Upper lobe of right lung (tissue), 1 donor: ENCODE measurements around the gene ARSI. TPM values are rescaled to one million over a fixed set of nuclear protein-coding genes. Genes with fewer than 3 reads are reported as not detected.

ENCODE experiments used
- ATAC-seq: fragments of 200-7000 bp; cut with Tn5 transposase; one replicate; pipeline ENCODE4 v1.9.1; 2020; ENCODE audit warnings: mild to moderate bottlenecking, moderate library complexity
- DNase-seq: peaks from one replicate; pipeline ENCODE4 v3.0.0-alpha.2; 2020
- H3K27ac ChIP-seq: fragments of 200-600 bp; one replicate; pipeline ENCODE4 v1.8.0; 2022
- H3K27me3 ChIP-seq: fragments of 200-600 bp; one replicate; pipeline ENCODE4 v1.8.0; 2022; ENCODE audit warnings: mild to moderate bottlenecking
- H3K36me3 ChIP-seq: fragments of 200-600 bp; one replicate; pipeline ENCODE4 v1.8.0; 2022
- H3K4me1 ChIP-seq: fragments of 200-600 bp; one replicate; pipeline ENCODE4 v1.8.0; 2022
- H3K4me3 ChIP-seq: fragments of 200-600 bp; one replicate; pipeline ENCODE4 v1.8.0; 2022; ENCODE audit warnings: mild to moderate bottlenecking
- H3K9me3 ChIP-seq: fragments of 200-600 bp; one replicate; pipeline ENCODE4 v1.8.0; 2022
- intact Hi-C: fragments of 100-400 bp; cut with DNase I; formaldehyde crosslinking; loops from one replicate; pipeline ENCODE4 v1.11.0; 2022
- total RNA-seq: library from RNA; stranded (reverse); fragmentation: NEBNext Ultra II Directional; extraction: Animal tissue kit (Norgen Biotek cat#: 25700); gene quantifications from one replicate; pipeline ENCODE4 v1.2.1, GENCODE V29; 2021
- TF ChIP-seq, protein P1 (sequence below): fragments of 200-600 bp; IDR thresholded peaks from one replicate; pipeline ENCODE4 v1.8.0; 2022; ENCODE audit warnings: antibody characterized with exemption
- donor health status: DM: no; HTN: yes; CAD: no; lungs with severe emphysema.

Gene ARSI
- total RNA-seq, 1 donor from 2014 or later = 4.0 TPM

GRCh38 chr5:150305557-150305956 lies 2.9 kb upstream of the ARSI start:
- H3K36me3 ChIP-seq = no peaks in the 10 kb centered on the region
- peaks cover 26% of the 10 kb centered on the region for H3K27me3 ChIP-seq
- TF ChIP-seq, protein P1, sequence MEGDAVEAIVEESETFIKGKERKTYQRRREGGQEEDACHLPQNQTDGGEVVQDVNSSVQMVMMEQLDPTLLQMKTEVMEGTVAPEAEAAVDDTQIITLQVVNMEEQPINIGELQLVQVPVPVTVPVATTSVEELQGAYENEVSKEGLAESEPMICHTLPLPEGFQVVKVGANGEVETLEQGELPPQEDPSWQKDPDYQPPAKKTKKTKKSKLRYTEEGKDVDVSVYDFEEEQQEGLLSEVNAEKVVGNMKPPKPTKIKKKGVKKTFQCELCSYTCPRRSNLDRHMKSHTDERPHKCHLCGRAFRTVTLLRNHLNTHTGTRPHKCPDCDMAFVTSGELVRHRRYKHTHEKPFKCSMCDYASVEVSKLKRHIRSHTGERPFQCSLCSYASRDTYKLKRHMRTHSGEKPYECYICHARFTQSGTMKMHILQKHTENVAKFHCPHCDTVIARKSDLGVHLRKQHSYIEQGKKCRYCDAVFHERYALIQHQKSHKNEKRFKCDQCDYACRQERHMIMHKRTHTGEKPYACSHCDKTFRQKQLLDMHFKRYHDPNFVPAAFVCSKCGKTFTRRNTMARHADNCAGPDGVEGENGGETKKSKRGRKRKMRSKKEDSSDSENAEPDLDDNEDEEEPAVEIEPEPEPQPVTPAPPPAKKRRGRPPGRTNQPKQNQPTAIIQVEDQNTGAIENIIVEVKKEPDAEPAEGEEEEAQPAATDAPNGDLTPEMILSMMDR = no peak
- H3K9me3 ChIP-seq = no peaks in the 10 kb centered on the region
- no peak for ATAC-seq
- H3K4me3 ChIP-seq = no peak overlapping the region
- intact Hi-C loops = no loop called here
- peaks cover 15% of the 10 kb centered on the region for H3K4me1 ChIP-seq
- DNase-seq = no peak
- peak overlapping the region; percentile 14 for H3K27ac ChIP-seq

DNA sequence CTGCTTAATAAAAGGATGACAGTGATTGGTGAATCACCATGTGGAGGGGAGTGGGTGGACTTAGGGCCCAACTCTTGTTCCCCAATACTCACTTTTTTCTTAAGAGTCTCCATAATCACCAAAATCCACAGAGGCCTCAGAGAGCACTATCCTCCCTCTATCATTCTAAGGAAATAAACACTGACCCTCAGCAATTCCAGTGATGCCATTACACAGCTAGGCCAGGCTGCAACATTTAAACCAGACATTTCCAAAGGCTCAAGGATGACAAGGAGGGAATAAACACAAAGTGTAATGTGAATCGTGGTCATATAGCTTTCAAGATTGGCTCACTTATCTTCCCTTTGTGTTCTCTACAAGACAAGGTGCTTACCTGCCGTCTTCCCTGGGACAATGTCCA lies 2.4 kb upstream of the ARSI start:
- Histone ChIP-seq H3K27ac (peak overlapping the region; percentile 78), H3K4me3 (no peak overlapping the region), H3K36me3 (no peaks in the 10 kb centered on the region), H3K9me3 (no peaks in the 10 kb centered on the region), H3K27me3 (peaks cover 26% of the 10 kb centered on the region), H3K4me1 (peaks cover 15% of the 10 kb centered on the region)
- ATAC-seq = no peak
- TF ChIP-seq, protein P1 = no peak
- no peak for DNase-seq
- intact Hi-C loops = no loop called here

GRCh38 chr5:150304481-150305081 lies 1.9 kb upstream of the ARSI start:
- Histone ChIP-seq H3K36me3 (no peaks in the 10 kb centered on the region), H3K27me3 (peaks cover 26% of the 10 kb centered on the region), H3K9me3 (no peaks in the 10 kb centered on the region), H3K4me1 (peaks cover 15% of the 10 kb centered on the region), H3K4me3 (no peak overlapping the region), H3K27ac (peak overlapping the region; percentile 78)
- DNase-seq = no peak
- TF ChIP-seq, protein P1 = no peak
- intact Hi-C loops = no loop called here
- no peak for ATAC-seq

DNA sequence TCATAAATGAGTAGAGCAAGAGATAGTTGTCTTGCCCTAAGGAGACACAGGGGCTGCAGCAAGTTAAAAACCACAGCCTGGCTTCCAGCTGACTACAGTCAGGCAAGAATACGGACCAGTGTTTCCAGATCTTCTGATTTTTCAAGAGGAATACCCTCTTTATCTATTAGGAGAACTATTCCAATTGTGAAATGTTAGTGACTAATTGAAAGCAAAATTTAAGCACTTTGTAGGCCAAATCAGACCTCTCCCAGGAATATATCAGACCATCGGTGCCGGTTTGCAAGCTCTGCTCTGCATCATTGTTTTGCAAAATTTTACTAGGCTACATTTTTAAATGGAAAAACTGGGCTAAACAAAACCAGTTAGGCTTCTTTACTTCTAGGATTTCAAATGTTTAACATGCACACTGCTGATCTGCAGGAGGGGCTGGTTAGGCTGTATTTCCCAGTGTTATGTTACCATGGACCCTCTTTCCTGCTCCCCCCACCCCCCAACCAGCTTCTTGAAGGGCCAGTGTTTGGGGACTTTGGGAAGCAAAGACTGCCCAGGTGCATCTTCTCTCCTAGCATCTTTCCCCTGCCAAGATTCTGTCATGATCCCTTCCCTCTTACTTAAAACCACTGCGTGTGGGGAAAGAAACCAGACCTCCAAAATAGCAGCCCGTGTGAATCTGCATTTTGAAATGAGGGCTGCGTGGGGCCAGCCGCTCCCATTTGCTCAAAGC lies 1.1 kb upstream of the ARSI start:
- ATAC-seq = no peak
- no peaks in the 10 kb centered on the region for H3K36me3 ChIP-seq
- H3K27ac ChIP-seq = peak overlapping the region; percentile 78
- no peak for DNase-seq
- TF ChIP-seq, protein P1 = no peak
- intact Hi-C loops = no loop called here
- no peaks in the 10 kb centered on the region for H3K9me3 ChIP-seq
- H3K27me3 ChIP-seq = peaks cover 23% of the 10 kb centered on the region
- no peak overlapping the region for H3K4me3 ChIP-seq
- peaks cover 15% of the 10 kb centered on the region for H3K4me1 ChIP-seq

DNA sequence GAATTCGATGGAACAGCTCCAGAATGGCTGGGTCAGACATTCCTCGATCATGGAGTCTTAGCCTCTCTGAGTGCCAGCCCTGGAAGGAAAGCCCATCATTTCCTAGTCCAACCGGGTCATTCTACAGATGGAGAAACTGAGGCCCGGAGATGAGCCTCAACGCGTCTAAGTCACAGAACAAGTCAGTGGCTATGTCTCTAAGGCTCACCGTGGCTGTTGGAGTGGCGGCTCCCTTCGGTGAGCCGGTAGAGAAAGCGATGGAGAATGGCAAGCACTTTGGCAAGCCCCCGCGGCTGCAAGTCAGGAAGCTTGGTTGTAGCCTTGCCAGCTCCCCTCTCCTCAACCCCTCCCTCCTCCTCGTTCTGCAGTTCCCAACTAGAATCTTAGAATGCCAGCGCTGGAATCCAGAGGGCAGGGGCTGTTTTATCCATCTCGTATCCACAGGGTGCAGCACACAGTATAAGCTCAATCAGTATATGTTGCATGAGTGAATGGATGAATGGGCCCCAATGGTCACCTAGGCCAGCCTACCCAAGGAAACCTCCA lies 438 bp upstream of the ARSI start:
- no peak for DNase-seq
- intact Hi-C loops = no loop called here
- ATAC-seq = no peak
- Histone ChIP-seq H3K36me3 (no peaks in the 10 kb centered on the region), H3K27me3 (peaks cover 23% of the 10 kb centered on the region), H3K27ac (peak overlapping the region; percentile 78), H3K4me1 (peaks cover 15% of the 10 kb centered on the region), H3K4me3 (peak overlapping the region; percentile 45), H3K9me3 (no peaks in the 10 kb centered on the region)
- TF ChIP-seq, protein P1 = no peak
